Parathyroid adenoma (tissue), 2 donors: ENCODE results near the gene UBTD1.

ENCODE experiments used
- H2AFZ ChIP-seq: fragments of 300-600 bp; sonication (generic); one replicate; pipeline ENCODE4 v1.7.0; 2017; ENCODE audit warnings: antibody characterized with exemption, mild to moderate bottlenecking
- H3K27ac ChIP-seq: fragments of 300-600 bp; sonication (generic); one replicate; pipeline ENCODE4 v1.7.0; 2017
- H3K27me3 ChIP-seq: fragments of 300-600 bp; sonication (generic); one replicate; pipeline ENCODE4 v1.7.0; 2017; ENCODE audit warnings: low read length; ENCODE audit not compliant: control insufficient read depth, insufficient read depth
- H3K36me3 ChIP-seq: fragments of 300-600 bp; sonication (generic); one replicate; pipeline ENCODE4 v1.7.0; 2017; ENCODE audit warnings: low read length; ENCODE audit not compliant: control insufficient read depth, insufficient read depth
- H3K4me1 ChIP-seq: fragments of 300-600 bp; sonication (generic); one replicate; pipeline ENCODE4 v1.7.0; 2017; ENCODE audit warnings: control low read depth
- H3K4me2 ChIP-seq: fragments of 300-600 bp; sonication (generic); one replicate; pipeline ENCODE4 v1.7.0; 2017; ENCODE audit warnings: low read length
- H3K4me3 ChIP-seq: fragments of 300-600 bp; sonication (generic); one replicate; pipeline ENCODE4 v1.7.0; 2017; ENCODE audit warnings: low read depth, low read length
- H3K79me2 ChIP-seq: fragments of 300-600 bp; sonication (generic); one replicate; pipeline ENCODE4 v1.7.0; 2017; ENCODE audit warnings: control low read depth
- H3K9ac ChIP-seq: fragments of 300-600 bp; sonication (generic); one replicate; pipeline ENCODE4 v1.7.0; 2017; ENCODE audit warnings: mild to moderate bottlenecking
- H3K9me3 ChIP-seq: fragments of 300-600 bp; sonication (generic); one replicate; pipeline ENCODE4 v1.7.0; 2017; ENCODE audit warnings: low read length; ENCODE audit not compliant: control insufficient read depth
- TF ChIP-seq, protein P1 (sequence below): fragments of 300-600 bp; sonication (generic); IDR thresholded peaks from one replicate; pipeline ENCODE4 v1.7.0; 2017; ENCODE audit warnings: antibody characterized with exemption, mild to moderate bottlenecking
- donor health status: primary hyperparathyroidism.

The UBTD1 gene

DNA sequence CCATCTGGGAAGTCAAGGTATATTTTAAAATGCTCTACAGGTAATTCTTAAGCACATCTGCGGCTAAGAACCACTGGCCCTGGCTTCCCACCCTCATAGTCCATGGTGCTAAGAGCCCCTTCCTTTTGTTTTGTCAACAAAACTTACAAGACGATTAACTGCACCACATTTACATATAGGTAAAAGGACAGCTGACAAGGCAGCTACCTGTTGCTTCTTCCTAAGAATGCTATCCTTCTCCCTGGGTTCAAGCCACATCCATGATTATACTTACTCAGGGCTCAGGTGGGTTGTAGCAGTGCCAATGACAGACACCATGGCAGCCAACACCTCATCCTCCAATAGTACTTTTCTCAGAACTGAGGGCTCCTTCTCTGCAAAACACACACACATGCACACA, 36.4 kb upstream of the UBTD1 start:
- no peaks in the 10 kb centered on the region for H3K36me3 ChIP-seq
- no peak overlapping the region for H2AFZ ChIP-seq
- TF ChIP-seq, protein P1, sequence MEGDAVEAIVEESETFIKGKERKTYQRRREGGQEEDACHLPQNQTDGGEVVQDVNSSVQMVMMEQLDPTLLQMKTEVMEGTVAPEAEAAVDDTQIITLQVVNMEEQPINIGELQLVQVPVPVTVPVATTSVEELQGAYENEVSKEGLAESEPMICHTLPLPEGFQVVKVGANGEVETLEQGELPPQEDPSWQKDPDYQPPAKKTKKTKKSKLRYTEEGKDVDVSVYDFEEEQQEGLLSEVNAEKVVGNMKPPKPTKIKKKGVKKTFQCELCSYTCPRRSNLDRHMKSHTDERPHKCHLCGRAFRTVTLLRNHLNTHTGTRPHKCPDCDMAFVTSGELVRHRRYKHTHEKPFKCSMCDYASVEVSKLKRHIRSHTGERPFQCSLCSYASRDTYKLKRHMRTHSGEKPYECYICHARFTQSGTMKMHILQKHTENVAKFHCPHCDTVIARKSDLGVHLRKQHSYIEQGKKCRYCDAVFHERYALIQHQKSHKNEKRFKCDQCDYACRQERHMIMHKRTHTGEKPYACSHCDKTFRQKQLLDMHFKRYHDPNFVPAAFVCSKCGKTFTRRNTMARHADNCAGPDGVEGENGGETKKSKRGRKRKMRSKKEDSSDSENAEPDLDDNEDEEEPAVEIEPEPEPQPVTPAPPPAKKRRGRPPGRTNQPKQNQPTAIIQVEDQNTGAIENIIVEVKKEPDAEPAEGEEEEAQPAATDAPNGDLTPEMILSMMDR, result no peak
- H3K27ac ChIP-seq, result no peak overlapping the region
- H3K4me1 ChIP-seq, result no peaks in the 10 kb centered on the region
- no peaks in the 10 kb centered on the region for H3K79me2 ChIP-seq
- no peaks in the 10 kb centered on the region for H3K9me3 ChIP-seq
- no peaks in the 10 kb centered on the region for H3K27me3 ChIP-seq
- H3K4me3 ChIP-seq, result no peak overlapping the region
- H3K9ac ChIP-seq, result no peak overlapping the region
- H3K4me2 ChIP-seq, result no peak overlapping the region

DNA sequence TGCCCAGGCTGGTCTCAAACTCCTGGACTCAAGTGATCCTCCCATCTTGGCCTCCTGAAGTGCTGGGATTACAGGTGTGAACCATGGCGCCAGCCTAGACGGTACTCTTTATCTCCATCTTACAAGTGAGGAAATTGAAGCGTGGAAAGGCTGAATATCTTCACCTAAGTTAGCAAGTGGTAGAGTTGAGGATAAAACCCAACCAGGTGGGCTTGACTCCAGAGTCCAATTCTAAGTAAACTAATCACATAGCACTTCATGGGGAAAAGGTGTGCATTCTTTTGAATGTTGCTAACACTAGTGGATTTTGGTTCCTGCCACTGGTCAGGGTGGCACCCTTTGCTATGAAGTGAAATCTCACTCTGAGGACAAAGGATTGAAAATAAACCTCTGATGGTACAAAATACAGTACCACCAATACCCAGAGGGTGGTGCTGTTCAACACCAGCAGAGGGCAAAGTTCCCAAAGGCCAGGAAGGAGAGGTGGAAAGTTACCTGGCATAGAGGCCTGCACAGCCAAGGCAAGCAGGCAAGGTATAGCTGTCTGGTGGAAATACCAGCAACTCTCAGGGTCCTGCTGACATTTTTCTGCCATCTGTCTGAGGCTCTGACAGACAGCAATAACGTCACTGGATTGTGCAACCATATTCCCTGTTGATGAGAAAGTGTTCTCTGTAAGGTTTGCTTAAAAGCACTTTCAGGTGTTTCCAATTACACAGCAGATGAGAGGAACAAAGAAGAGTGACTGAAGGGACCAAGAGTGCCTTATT, 35.2 kb upstream of the UBTD1 start:
- Histone ChIP-seq H3K36me3 (no peaks in the 10 kb centered on the region), H3K79me2 (no peaks in the 10 kb centered on the region), H3K4me1 (no peaks in the 10 kb centered on the region), H3K27ac (no peak overlapping the region), H3K9me3 (no peaks in the 10 kb centered on the region), H2AFZ (no peak overlapping the region), H3K27me3 (no peaks in the 10 kb centered on the region), H3K4me3 (no peak overlapping the region), H3K9ac (no peak overlapping the region), H3K4me2 (no peak overlapping the region)
- TF ChIP-seq, protein P1, result peak; percentile 84

DNA sequence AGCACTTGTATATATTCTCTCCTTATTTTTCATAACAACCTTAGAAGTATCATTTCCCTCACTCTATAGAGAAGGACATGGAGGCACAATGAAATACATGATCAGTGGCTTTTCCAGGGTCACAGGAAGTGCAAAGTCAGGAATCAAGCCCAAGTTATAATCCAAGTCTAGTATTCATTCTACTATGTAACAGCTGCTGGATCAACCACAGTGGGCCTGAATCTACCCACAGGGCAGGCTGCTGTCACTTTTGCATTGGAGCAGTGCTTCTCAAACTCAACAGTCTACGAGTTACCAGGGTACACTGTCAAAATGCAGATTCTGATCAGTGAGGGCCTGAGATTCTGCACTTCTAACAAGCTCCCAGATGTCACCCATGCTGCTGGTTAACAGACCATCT, 34.5 kb upstream of the UBTD1 start:
- H3K4me1 ChIP-seq, result no peaks in the 10 kb centered on the region
- H3K9ac ChIP-seq, result no peak overlapping the region
- H3K36me3 ChIP-seq, result no peaks in the 10 kb centered on the region
- H3K9me3 ChIP-seq, result no peaks in the 10 kb centered on the region
- H3K4me2 ChIP-seq, result no peak overlapping the region
- H2AFZ ChIP-seq, result no peak overlapping the region
- H3K27ac ChIP-seq, result no peak overlapping the region
- no peak overlapping the region for H3K4me3 ChIP-seq
- no peaks in the 10 kb centered on the region for H3K27me3 ChIP-seq
- TF ChIP-seq, protein P1, result no peak
- no peaks in the 10 kb centered on the region for H3K79me2 ChIP-seq

DNA sequence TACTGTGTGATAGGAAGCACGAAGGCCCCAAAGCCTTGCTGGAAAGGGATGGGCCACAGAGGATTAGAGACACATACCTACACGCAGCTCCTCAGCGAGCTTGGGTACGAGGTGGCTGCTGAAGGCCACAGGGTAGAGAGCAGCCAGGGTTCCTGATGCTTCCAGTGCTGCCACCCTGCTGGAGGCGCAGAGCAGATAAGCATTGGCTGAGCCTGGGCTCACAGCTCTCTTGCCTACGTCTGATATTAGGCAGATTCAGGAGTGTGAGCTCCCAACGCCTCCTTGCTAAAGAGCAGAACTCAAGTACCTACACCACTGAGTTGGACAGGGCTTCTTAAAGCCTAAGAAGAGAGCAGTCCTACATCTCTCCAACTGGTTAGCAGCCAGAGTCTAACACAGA, 32.7 kb upstream of the UBTD1 start:
- Histone ChIP-seq H3K9ac (no peak overlapping the region), H3K27ac (no peak overlapping the region)

More for the DNA sequence above, 32.7 kb upstream of the UBTD1 start:
- TF ChIP-seq, protein P1, result no peak
- Histone ChIP-seq H3K36me3 (no peaks in the 10 kb centered on the region), H3K27me3 (no peaks in the 10 kb centered on the region), H2AFZ (no peak overlapping the region), H3K79me2 (no peaks in the 10 kb centered on the region), H3K4me2 (no peak overlapping the region), H3K9me3 (no peaks in the 10 kb centered on the region), H3K4me3 (no peak overlapping the region), H3K4me1 (no peaks in the 10 kb centered on the region)
